GM06990 (cell line): Measurements from ENCODE around the gene CENPA.

Experiments
- DNase-seq: peaks from one replicate; pipeline ENCODE4 v3.0.0-alpha.2; 2011; ENCODE audit not compliant: insufficient read length; ENCODE audit errors: extremely low read depth
- H3K27me3 ChIP-seq: replicated peaks from 2 replicates; pipeline ENCODE4 v1.6.0; 2011; ENCODE audit warnings: low read length; ENCODE audit not compliant: control insufficient read depth, insufficient read depth
- H3K36me3 ChIP-seq: 2 replicates; pipeline ENCODE4 v1.5.1; 2011; ENCODE audit warnings: low read length; ENCODE audit not compliant: control insufficient read depth, insufficient read depth
- H3K4me3 ChIP-seq: replicated peaks from 2 replicates; pipeline ENCODE4 v1.5.1; 2011; ENCODE audit warnings: low read depth, mild to moderate bottlenecking, control low read depth, low read length
- CTCF ChIP-seq: IDR thresholded peaks from 2 replicates; pipeline ENCODE4 v1.5.1; 2011; ENCODE audit warnings: low read length, control low read depth, mild to moderate bottlenecking, inconsistent platforms; ENCODE audit not compliant: insufficient read depth, poor library complexity, severe bottlenecking

CENPA gene

GRCh38 chr2:26820932-26821331 is 35.1 kb downstream of the CENPA start:
- no peak overlapping the region for H3K4me3 ChIP-seq
- no peaks in the 10 kb centered on the region for H3K27me3 ChIP-seq
- no peak for TF ChIP-seq CTCF
- no peak for DNase-seq
- H3K36me3 ChIP-seq, result no peaks in the 10 kb centered on the region

- TF ChIP-seq CTCF, result no peak
- no peaks in the 10 kb centered on the region for H3K36me3 ChIP-seq
- no peak for DNase-seq
- no peak overlapping the region for H3K4me3 ChIP-seq
- H3K27me3 ChIP-seq, result no peaks in the 10 kb centered on the region
Measured at GRCh38 chr2:26822877-26823276, 37.0 kb downstream of the CENPA start.

GRCh38 chr2:26838121-26838906 is 52.5 kb downstream of the CENPA start:
- no peaks in the 10 kb centered on the region for H3K27me3 ChIP-seq
- no peak for TF ChIP-seq CTCF
- no peaks in the 10 kb centered on the region for H3K36me3 ChIP-seq
- DNase-seq, result no peak
- H3K4me3 ChIP-seq, result no peak overlapping the region

- no peaks in the 10 kb centered on the region for H3K27me3 ChIP-seq
Measured at GRCh38 chr2:26840937-26841610, 55.2 kb downstream of the CENPA start.

DNA sequence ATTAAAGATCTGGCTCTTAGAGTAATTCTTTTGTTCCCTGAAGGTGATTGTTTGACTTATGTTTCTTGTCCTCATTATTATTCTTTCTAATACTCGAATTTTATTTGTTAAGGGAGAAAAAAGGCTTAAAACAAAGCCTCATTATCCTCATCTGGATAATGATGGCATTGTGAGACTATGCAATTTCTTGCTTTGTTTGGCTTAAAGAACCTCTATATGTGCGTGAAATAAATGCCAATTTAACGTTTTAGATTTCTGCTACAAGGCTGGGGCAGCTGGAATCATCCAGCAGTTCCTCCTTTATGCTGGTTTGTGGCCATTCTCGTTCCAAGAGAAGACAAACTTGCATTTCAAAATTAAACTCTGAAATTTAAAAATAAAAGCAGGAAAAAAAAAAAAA is 57.2 kb downstream of the CENPA start:
- no peak for TF ChIP-seq CTCF
- H3K4me3 ChIP-seq, result no peak overlapping the region
- no peak for DNase-seq
- no peaks in the 10 kb centered on the region for H3K36me3 ChIP-seq
- no peaks in the 10 kb centered on the region; the same call in 1 of the 2 replicates for H3K27me3 ChIP-seq

More at GRCh38 chr2:26840937-26841610, 55.2 kb downstream of the CENPA start:
- no peak overlapping the region for H3K4me3 ChIP-seq
- DNase-seq, result no peak
- no peaks in the 10 kb centered on the region for H3K36me3 ChIP-seq
- peak; percentile 25 for TF ChIP-seq CTCF
